ENCODE measurements around the gene APLNR.

GRCh38 chr11:57224128-57224527 lies 12.9 kb downstream of the APLNR start:
- TF ChIP-seq, protein P1, sequence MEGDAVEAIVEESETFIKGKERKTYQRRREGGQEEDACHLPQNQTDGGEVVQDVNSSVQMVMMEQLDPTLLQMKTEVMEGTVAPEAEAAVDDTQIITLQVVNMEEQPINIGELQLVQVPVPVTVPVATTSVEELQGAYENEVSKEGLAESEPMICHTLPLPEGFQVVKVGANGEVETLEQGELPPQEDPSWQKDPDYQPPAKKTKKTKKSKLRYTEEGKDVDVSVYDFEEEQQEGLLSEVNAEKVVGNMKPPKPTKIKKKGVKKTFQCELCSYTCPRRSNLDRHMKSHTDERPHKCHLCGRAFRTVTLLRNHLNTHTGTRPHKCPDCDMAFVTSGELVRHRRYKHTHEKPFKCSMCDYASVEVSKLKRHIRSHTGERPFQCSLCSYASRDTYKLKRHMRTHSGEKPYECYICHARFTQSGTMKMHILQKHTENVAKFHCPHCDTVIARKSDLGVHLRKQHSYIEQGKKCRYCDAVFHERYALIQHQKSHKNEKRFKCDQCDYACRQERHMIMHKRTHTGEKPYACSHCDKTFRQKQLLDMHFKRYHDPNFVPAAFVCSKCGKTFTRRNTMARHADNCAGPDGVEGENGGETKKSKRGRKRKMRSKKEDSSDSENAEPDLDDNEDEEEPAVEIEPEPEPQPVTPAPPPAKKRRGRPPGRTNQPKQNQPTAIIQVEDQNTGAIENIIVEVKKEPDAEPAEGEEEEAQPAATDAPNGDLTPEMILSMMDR (IDR thresholded peaks at IDR 0.05) = no peak
- TF ChIP-seq E2F5 (CRISPR knock-in tag; IDR thresholded peaks at IDR 0.05) (no peak), NR3C1 (CRISPR knock-in tag; conservative IDR thresholded peaks at IDR 0.05; ENCODE audit: low read depth) (no peak), TEAD4 (CRISPR knock-in tag; IDR thresholded peaks at IDR 0.05) (no peak), HMGXB4 (CRISPR knock-in tag; IDR thresholded peaks at IDR 0.05) (no peak)
